WI38 (cell line): ENCODE measurements around the gene EBI3.
A peak's percentile ranks its signal among the peaks of the same experiment; 100 is the strongest.

Experiments used
- H3K4me3 ChIP-seq: 2 replicates; pipeline ENCODE4 v1.5.1; 2011; ENCODE audit warnings: low read depth, mild to moderate bottlenecking, control low read depth, low read length
- CTCF ChIP-seq: IDR thresholded peaks from 2 replicates; pipeline ENCODE4 v1.5.1; 2012; ENCODE audit warnings: low read depth, mild to moderate bottlenecking, control low read depth, low read length

The EBI3 gene

GRCh38 chr19:4246767-4247593 is 17.7 kb downstream of the EBI3 start, which contains the start of gene YJU2:
Gene YJU2 (plus strand): TSS chr19:4247080. CDS start chr19:4247147, 67 bp downstream.
- peak; percentile 45 for TF ChIP-seq CTCF
- peak within 1 kb of the TSS; percentile 72 for H3K4me3 ChIP-seq

GRCh38 chr19:4256563-4256962 is 27.2 kb downstream of the EBI3 start:
- TF ChIP-seq CTCF: no peak
- no peak overlapping the region for H3K4me3 ChIP-seq

GRCh38 chr19:4257025-4257424 is 27.7 kb downstream of the EBI3 start:
- no peak overlapping the region for H3K4me3 ChIP-seq
- TF ChIP-seq CTCF: no peak

- H3K4me3 ChIP-seq: no peak overlapping the region
- no peak for TF ChIP-seq CTCF
Measured at GRCh38 chr19:4258181-4258580, 28.9 kb downstream of the EBI3 start.

- H3K4me3 ChIP-seq: no peak overlapping the region
- TF ChIP-seq CTCF: no peak
Measured at GRCh38 chr19:4260613-4261191, 31.4 kb downstream of the EBI3 start.

GRCh38 chr19:4264812-4265211 is 35.5 kb downstream of the EBI3 start:
- no peak for TF ChIP-seq CTCF
- no peak overlapping the region for H3K4me3 ChIP-seq
